Upper lobe of left lung (tissue), 6 donors: ENCODE data around the gene CLDN5. TPM values are rescaled to one million over a fixed set of nuclear protein-coding genes. Genes with fewer than 3 reads are reported as not detected.

Experiments used
- ATAC-seq, 2 donors: fragments of 200-7000 bp; cut with Tn5 transposase; one replicate each; pipeline ENCODE4 v1.9.1; 2022; ENCODE audit warnings: mild to moderate bottlenecking in 2 of 2, moderate library complexity in 2 of 2; ENCODE audit not compliant: low FRiP score in 2 of 2
- DNase-seq, 2 donors: peaks; one replicate each; pipeline ENCODE4 v3.0.0-alpha.2; 2019 to 2020
- H3K27ac ChIP-seq, 4 donors: fragments of 200-600 bp; sonication (generic); one replicate each; pipeline ENCODE4 v1.5.1; 2016 to 2019
- H3K27me3 ChIP-seq, 4 donors: fragments of 200-600 bp; sonication (generic); one replicate each; pipeline ENCODE4 v1.5.1; 2017 to 2019
- H3K36me3 ChIP-seq, 4 donors: fragments of 200-600 bp; sonication (generic); one replicate each; pipeline ENCODE4 v1.5.1; 2016 to 2019
- H3K4me1 ChIP-seq, 4 donors: fragments of 200-600 bp; sonication (generic); one replicate each; pipeline ENCODE4 v1.5.1; 2018 to 2019
- H3K4me3 ChIP-seq, 4 donors: fragments of 200-600 bp; sonication (generic); one replicate each; pipeline ENCODE4 v1.5.1; 2017 to 2019; ENCODE audit warnings: mild to moderate bottlenecking in 2 of 4, moderate library complexity in 1 of 4
- H3K9me3 ChIP-seq, 4 donors: fragments of 200-600 bp; sonication (generic); one replicate each; pipeline ENCODE4 v1.5.1; 2018 to 2019
- EP300 ChIP-seq, 4 donors: sonication (generic); formaldehyde crosslinking; IDR thresholded peaks; one replicate each; pipeline ENCODE4 v1.5.1; 2017; ENCODE audit warnings: antibody characterized with exemption in 4 of 4, control low read depth in 2 of 4
- POLR2A ChIP-seq, 4 donors: fragments of 450-650 bp; IDR thresholded peaks; one replicate each; pipeline ENCODE4 v1.5.1; 2016 to 2017; ENCODE audit warnings: antibody characterized with exemption in 4 of 4, mild to moderate bottlenecking in 2 of 4
- POLR2AphosphoS5 ChIP-seq, 2 donors: sonication (generic); formaldehyde crosslinking; IDR thresholded peaks; one replicate each; pipeline ENCODE4 v1.5.1; 2017; ENCODE audit warnings: antibody characterized with exemption in 2 of 2
- WGBS, 2 donors: methylation state at CpG; one replicate each; pipeline ENCODE4 v1.1.5; 2017 to 2018; 5-methylcytosine and 5-hydroxymethylcytosine counted together
- total RNA-seq, 6 donors: library from RNA; depleted of rRNA in 4 of 6; stranded (reverse); fragments of >200 nt in 4 of 6; gene quantifications; one replicate each; pipeline versions ENCODE4 v1.1.0 to v1.2.1, GENCODE V29; 2016 to 2021
- TF ChIP-seq, protein P1 (sequence below), 6 experiments: fragments of 450-650 bp in 4 of 6; fragments of 200-600 bp in 2 of 6; sonication (generic) in 2 of 6; IDR thresholded peaks; one replicate each; pipeline ENCODE4 v1.5.1; 2016 to 2019; ENCODE audit warnings: antibody characterized with exemption in 6 of 6
- donor health status: DM: no; HTN: no; CAD: no; lungs with moderate emphysema.
- donor health status: DM: no; HTN: yes; CAD: no; lungs with severe emphysema.

Gene CLDN5
- total RNA-seq, 6 donors from 2014 or later, result 70.2 to 726 (median 229) TPM

DNA sequence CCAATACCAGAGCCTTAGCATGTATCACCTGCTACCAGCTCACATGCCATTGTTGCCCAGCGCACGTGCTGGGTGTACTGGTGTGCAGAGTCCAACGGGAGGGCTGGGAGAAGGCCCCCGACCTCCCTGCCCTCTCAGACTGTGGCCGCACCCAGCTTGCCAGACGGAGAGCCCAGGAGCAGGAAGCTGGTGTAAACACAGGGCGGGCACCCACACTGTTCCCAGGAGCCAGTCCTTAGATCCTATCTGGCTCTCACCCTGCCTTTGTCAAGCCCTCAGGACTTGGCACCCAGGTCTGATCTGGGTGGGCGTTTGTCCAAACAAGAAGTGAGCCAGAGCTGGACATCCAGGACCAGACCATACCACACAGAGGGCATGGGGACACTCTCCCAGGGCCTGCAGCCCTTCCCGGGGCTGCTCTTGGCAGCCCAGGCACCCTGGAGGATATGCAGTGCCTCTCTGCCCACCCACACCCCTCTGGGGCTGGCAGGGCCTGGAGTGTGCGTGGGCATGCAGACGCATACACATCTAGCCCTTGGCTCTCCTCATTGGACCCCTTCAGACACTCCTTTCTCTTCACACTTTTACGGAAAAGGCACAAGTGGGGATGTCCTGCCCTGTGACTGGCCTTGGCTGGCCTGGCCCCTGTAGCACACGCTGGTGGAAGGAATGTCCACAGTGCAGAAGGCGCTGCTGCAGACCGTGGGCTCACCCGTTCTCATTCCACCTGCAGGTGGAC, 19.9 kb upstream of the CLDN5 start:
- Histone ChIP-seq H3K36me3 (no peaks in the 10 kb centered on the region), H3K27ac (peak overlapping the region; percentile 43 to 77 (median 70))

DNA sequence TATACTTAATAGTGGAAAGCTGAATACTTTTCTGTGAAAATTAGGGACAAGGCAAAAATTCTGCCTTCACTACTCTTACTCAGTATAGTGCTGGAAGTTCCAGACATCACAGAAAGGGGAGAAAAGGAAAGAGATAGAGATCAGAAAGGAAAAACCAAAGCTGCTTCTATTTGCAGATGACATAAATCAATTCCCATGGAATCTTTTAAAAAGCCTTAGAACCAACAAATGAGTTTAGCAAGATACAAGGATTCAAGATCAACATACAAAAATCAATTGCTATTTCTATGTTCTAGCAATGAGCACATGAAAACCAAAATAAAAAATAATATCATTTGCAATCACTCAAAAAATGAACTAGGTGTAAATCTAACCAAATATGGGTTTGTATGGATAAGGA, 16.2 kb upstream of the CLDN5 start:
- TF ChIP-seq POLR2A (IDR thresholded peaks at IDR 0.05) (no peak), EP300 (IDR thresholded peaks at IDR 0.05) (no peak)
- Histone ChIP-seq H3K9me3 (no peaks in the 10 kb centered on the region), H3K27me3 (no peaks in the 10 kb centered on the region), H3K4me3 (no peak overlapping the region), H3K27ac (no peak overlapping the region), H3K4me1 (peaks cover 7 to 12% (median 10%) of the 10 kb centered on the region in 4 donors), H3K36me3 (no peaks in the 10 kb centered on the region)
- ATAC-seq (no peak), DNase-seq (no peak)

More for the DNA sequence above, 19.9 kb upstream of the CLDN5 start:
- Histone ChIP-seq H3K4me1 (peaks cover 7 to 15% (median 9%) of the 10 kb centered on the region in 4 donors), H3K27me3 (no peaks in the 10 kb centered on the region), H3K9me3 (no peaks in the 10 kb centered on the region), H3K4me3 (no peak overlapping the region)
- DNase-seq (peak; percentile 38 to 54), ATAC-seq (peak; percentile 29 to 82)
- 43 to 47% methylated on average over 13 to 15 of the region's 16 CpGs for WGBS, 2 donors
- TF ChIP-seq EP300 (IDR thresholded peaks at IDR 0.05) (peak in 2 of 4 donors; percentile 86 to 87), POLR2A (IDR thresholded peaks at IDR 0.05) (no peak), POLR2AphosphoS5 (IDR thresholded peaks at IDR 0.05) (peak; percentile 7 to 80)
- TF ChIP-seq, protein P1, sequence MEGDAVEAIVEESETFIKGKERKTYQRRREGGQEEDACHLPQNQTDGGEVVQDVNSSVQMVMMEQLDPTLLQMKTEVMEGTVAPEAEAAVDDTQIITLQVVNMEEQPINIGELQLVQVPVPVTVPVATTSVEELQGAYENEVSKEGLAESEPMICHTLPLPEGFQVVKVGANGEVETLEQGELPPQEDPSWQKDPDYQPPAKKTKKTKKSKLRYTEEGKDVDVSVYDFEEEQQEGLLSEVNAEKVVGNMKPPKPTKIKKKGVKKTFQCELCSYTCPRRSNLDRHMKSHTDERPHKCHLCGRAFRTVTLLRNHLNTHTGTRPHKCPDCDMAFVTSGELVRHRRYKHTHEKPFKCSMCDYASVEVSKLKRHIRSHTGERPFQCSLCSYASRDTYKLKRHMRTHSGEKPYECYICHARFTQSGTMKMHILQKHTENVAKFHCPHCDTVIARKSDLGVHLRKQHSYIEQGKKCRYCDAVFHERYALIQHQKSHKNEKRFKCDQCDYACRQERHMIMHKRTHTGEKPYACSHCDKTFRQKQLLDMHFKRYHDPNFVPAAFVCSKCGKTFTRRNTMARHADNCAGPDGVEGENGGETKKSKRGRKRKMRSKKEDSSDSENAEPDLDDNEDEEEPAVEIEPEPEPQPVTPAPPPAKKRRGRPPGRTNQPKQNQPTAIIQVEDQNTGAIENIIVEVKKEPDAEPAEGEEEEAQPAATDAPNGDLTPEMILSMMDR (IDR thresholded peaks at IDR 0.05), result peak in 1 of 6 experiments; percentile 42

DNA sequence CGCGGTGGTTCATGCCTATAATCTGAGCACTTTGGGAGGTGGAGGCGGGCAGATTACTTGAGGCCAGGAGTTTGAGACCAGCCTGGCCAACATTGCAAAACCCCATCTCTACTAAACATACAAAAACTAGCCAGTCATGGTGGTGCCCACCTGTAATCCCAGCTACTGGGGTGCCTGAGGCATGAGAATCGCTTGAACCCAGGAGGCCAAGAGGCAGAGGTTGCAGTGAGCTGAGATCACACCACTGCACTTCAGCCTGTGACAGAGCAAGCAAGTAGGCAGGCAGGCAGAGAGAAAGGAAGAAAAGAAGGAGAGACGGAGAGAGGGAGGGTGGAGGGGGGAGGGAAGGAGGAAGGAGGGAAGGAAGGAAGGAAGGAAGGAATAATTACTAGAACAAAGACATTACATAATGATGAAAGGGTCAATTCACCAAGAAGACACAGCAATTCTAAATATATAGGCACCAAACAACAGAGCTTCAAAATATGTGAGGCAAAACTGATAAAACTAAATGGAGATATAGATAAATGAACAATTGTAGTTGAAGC, 13.8 kb upstream of the CLDN5 start:
- no peaks in the 10 kb centered on the region for H3K27me3 ChIP-seq
- TF ChIP-seq, protein P1 (IDR thresholded peaks at IDR 0.05), result no peak
- no peak for TF ChIP-seq POLR2A (IDR thresholded peaks at IDR 0.05)
- no peak for TF ChIP-seq EP300 (IDR thresholded peaks at IDR 0.05)
- no peak for TF ChIP-seq POLR2AphosphoS5 (IDR thresholded peaks at IDR 0.05)
- peaks cover 0 to 4% (median 0%) of the 10 kb centered on the region in 4 donors for H3K4me1 ChIP-seq
- H3K9me3 ChIP-seq, result no peaks in the 10 kb centered on the region
- no peaks in the 10 kb centered on the region for H3K36me3 ChIP-seq
- ATAC-seq (no peak), DNase-seq (no peak)
- WGBS, 2 donors, result 85 to 89% methylated on average over 5 of the region's 5 CpGs
- no peak overlapping the region for H3K4me3 ChIP-seq
- no peak overlapping the region for H3K27ac ChIP-seq

DNA sequence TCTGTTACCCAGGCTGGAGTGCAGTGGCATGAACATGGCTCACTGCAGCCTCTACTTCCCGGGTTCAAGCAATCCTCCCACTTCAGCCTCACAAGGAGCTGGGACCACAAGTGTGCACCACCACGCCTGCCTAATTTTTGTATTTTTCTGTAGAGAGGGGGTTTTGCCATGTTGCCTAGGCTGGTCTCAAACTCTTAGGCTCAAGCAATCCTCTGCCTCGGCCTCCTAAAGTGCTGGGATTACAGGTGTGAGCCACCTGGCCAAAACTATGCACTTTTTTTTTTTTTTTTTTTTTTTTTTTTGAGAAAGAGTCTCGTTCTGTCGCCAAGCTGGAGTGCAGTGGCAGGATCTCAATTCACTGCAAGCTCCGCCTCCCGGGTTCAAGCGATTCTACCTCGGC, 12.4 kb upstream of the CLDN5 start:
- TF ChIP-seq EP300 (IDR thresholded peaks at IDR 0.05), result no peak
- TF ChIP-seq, protein P1 (IDR thresholded peaks at IDR 0.05), result no peak
- TF ChIP-seq POLR2AphosphoS5 (IDR thresholded peaks at IDR 0.05), result no peak
- TF ChIP-seq POLR2A (IDR thresholded peaks at IDR 0.05), result no peak
- no peak for DNase-seq
- Histone ChIP-seq H3K4me1 (peaks cover 0 to 4% (median 0%) of the 10 kb centered on the region in 4 donors), H3K36me3 (no peaks in the 10 kb centered on the region), H3K9me3 (no peaks in the 10 kb centered on the region), H3K27me3 (no peaks in the 10 kb centered on the region), H3K27ac (no peak overlapping the region), H3K4me3 (no peak overlapping the region)
- WGBS, 2 donors, result 94 to 95% methylated on average over 9 of the region's 9 CpGs
- ATAC-seq, result no peak

DNA sequence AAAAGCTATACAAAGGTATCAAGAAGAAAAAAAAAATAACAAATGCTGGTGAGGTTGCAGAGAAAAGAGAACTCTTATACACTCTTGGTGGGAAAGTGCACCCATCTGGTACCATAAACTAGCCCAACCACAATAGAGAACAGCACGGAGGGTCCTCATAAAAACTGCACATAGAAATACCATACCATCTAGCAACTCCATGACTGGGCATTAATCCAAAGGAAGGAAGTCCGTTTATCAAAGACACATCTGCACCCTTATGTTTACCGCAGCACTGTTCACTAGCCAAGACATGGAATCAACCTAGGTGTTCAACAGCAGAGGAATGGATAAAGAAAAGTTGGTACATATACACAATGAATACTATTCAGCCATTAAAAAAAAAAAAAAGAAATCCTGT, 10.8 kb upstream of the CLDN5 start:
- ATAC-seq, result no peak
- Histone ChIP-seq H3K36me3 (no peaks in the 10 kb centered on the region), H3K4me3 (no peak overlapping the region), H3K4me1 (peaks cover 0 to 4% (median 0%) of the 10 kb centered on the region in 4 donors), H3K27me3 (no peaks in the 10 kb centered on the region), H3K27ac (peak overlapping the region in 1 of 4 donors; percentile 67), H3K9me3 (no peaks in the 10 kb centered on the region)
- DNase-seq, result no peak
- peak in 1 of 2 donors; percentile 7 for TF ChIP-seq POLR2AphosphoS5 (IDR thresholded peaks at IDR 0.05)
- TF ChIP-seq EP300 (IDR thresholded peaks at IDR 0.05), result no peak
- WGBS, 2 donors, result 22 to 27% methylated on average over 3 of the region's 3 CpGs
